Measurements from ENCODE around the gene NELL1.

The NELL1 gene

GRCh38 chr11:21278840-21279239, 609.5 kb downstream of the NELL1 start:
- intact Hi-C loops (cut with DNase I): no loop called here
- DNase-seq: no peak

GRCh38 chr11:21285104-21285503, 615.7 kb downstream of the NELL1 start:
- intact Hi-C loops (cut with DNase I): no loop called here

GRCh38 chr11:21289686-21290085, 620.3 kb downstream of the NELL1 start:
- no peak for DNase-seq
- intact Hi-C loops (cut with DNase I): no loop called here

More at GRCh38 chr11:21285104-21285503, 615.7 kb downstream of the NELL1 start:
- no peak for DNase-seq

- intact Hi-C loops (cut with DNase I): no loop called here
- no peak for DNase-seq
Measured at GRCh38 chr11:21295508-21295907, 626.1 kb downstream of the NELL1 start.

GRCh38 chr11:21301981-21302380, 632.6 kb downstream of the NELL1 start:
- intact Hi-C loops (cut with DNase I): no loop called here
- no peak for DNase-seq

- intact Hi-C loops (cut with DNase I): no loop called here
- DNase-seq: no peak
Measured at GRCh38 chr11:21306739-21307358, 637.5 kb downstream of the NELL1 start.

GRCh38 chr11:21307874-21308273, 638.5 kb downstream of the NELL1 start:
- intact Hi-C loops (cut with DNase I): no loop called here
- no peak for DNase-seq

GRCh38 chr11:21316591-21316990, 647.2 kb downstream of the NELL1 start:
- no peak for DNase-seq
- intact Hi-C loops (cut with DNase I): no loop called here

- intact Hi-C loops (cut with DNase I): no loop called here
- no peak for DNase-seq
Measured at GRCh38 chr11:21321072-21321471, 651.7 kb downstream of the NELL1 start.

GRCh38 chr11:21321530-21321929, 652.1 kb downstream of the NELL1 start:
- DNase-seq: no peak
- intact Hi-C loops (cut with DNase I): no loop called here

GRCh38 chr11:21323617-21324016, 654.2 kb downstream of the NELL1 start:
- no peak for DNase-seq
- intact Hi-C loops (cut with DNase I): no loop called here

- intact Hi-C loops (cut with DNase I): no loop called here
- DNase-seq: no peak
Measured at GRCh38 chr11:21343204-21343603, 673.8 kb downstream of the NELL1 start.

GRCh38 chr11:21346361-21346760, 677.0 kb downstream of the NELL1 start:
- no peak for DNase-seq
- intact Hi-C loops (cut with DNase I): no loop called here

GRCh38 chr11:21350613-21351012, 681.2 kb downstream of the NELL1 start:
- DNase-seq: no peak
- intact Hi-C loops (cut with DNase I): no loop called here

GRCh38 chr11:21353425-21353824, 684.0 kb downstream of the NELL1 start:
- intact Hi-C loops (cut with DNase I): no loop called here
- DNase-seq: no peak

- DNase-seq: no peak
- intact Hi-C loops (cut with DNase I): no loop called here
Measured at GRCh38 chr11:21364866-21365624, 695.7 kb downstream of the NELL1 start.

- intact Hi-C loops (cut with DNase I): no loop called here
Measured at GRCh38 chr11:21369947-21370346, 700.6 kb downstream of the NELL1 start.

GRCh38 chr11:21371044-21371443, 701.7 kb downstream of the NELL1 start:
- intact Hi-C loops (cut with DNase I): no loop called here
- no peak for DNase-seq

More at GRCh38 chr11:21369947-21370346, 700.6 kb downstream of the NELL1 start:
- DNase-seq: no peak

GRCh38 chr11:21372672-21373071, 703.3 kb downstream of the NELL1 start:
- intact Hi-C loops (cut with DNase I): no loop called here
- no peak for DNase-seq

GRCh38 chr11:21374376-21374775, 705.0 kb downstream of the NELL1 start:
- intact Hi-C loops (cut with DNase I): no loop called here
- no peak for DNase-seq

GRCh38 chr11:21385669-21386440, 716.5 kb downstream of the NELL1 start:
- DNase-seq: no peak
- intact Hi-C loops (cut with DNase I): no loop called here
